Measurements from ENCODE around the gene IFT81. TPM values are rescaled to one million over a fixed set of nuclear protein-coding genes. Genes with fewer than 3 reads are reported as not detected.

Gene IFT81
- total RNA-seq, 1 experiment from 2014 or later: 32.9 TPM

- Histone ChIP-seq H3K27me3 (replicated peaks; ENCODE audit: insufficient read depth, low read depth, low read length, poor library complexity) (no peaks in the 10 kb centered on the region), H3K27ac (ENCODE audit: low read depth, low read length, poor library complexity, severe bottlenecking) (no peak overlapping the region), H3K4me1 (ENCODE audit: insufficient read depth, low read length, poor library complexity, severe bottlenecking) (no peaks in the 10 kb centered on the region), H3K4me3 (ENCODE audit: low read depth, low read length, poor library complexity, severe bottlenecking) (no peak overlapping the region), H3K36me3 (ENCODE audit: insufficient read depth, low read length, poor library complexity, severe bottlenecking) (no peaks in the 10 kb centered on the region), H3K9me3 (ENCODE audit: low read depth, low read length, poor library complexity, severe bottlenecking) (no peaks in the 10 kb centered on the region)
- CTCF ChIA-PET: no interaction called here
- no peak for DNase-seq (ENCODE audit: low spot score)
- TF ChIP-seq CTCF (conservative IDR thresholded peaks at IDR 0.05; ENCODE audit: low read depth, low read length) (no peak), EZH2 (IDR thresholded peaks at IDR 0.05; ENCODE audit: borderline replicate concordance, low read depth, low read length, poor library complexity, severe bottlenecking) (no peak)
- no TSS peak for BruUV-seq (replicated peaks)
- intact Hi-C loops (cut with micrococcal nuclease; ENCODE audit: unreplicated experiment): no loop called here
- POLR2A ChIA-PET (ENCODE audit: low non-redundant PET): no interaction called here
Observed at GRCh38 chr12:110088936-110089335, 35.2 kb upstream of the IFT81 start.

- Histone ChIP-seq H3K4me1 (ENCODE audit: insufficient read depth, low read length, poor library complexity, severe bottlenecking) (no peaks in the 10 kb centered on the region), H3K27ac (ENCODE audit: low read depth, low read length, poor library complexity, severe bottlenecking) (no peak overlapping the region), H3K4me3 (ENCODE audit: low read depth, low read length, poor library complexity, severe bottlenecking) (no peak overlapping the region), H3K9me3 (ENCODE audit: low read depth, low read length, poor library complexity, severe bottlenecking) (no peaks in the 10 kb centered on the region), H3K27me3 (replicated peaks; ENCODE audit: insufficient read depth, low read depth, low read length, poor library complexity) (no peaks in the 10 kb centered on the region), H3K36me3 (ENCODE audit: insufficient read depth, low read length, poor library complexity, severe bottlenecking) (no peaks in the 10 kb centered on the region)
- TF ChIP-seq EZH2 (IDR thresholded peaks at IDR 0.05; ENCODE audit: borderline replicate concordance, low read depth, low read length, poor library complexity, severe bottlenecking) (no peak), CTCF (conservative IDR thresholded peaks at IDR 0.05; ENCODE audit: low read depth, low read length) (no peak)
- DNase-seq (ENCODE audit: low spot score): no peak
- CTCF ChIA-PET: interaction anchor here (0.6 to 1.1 kb wide), 2 partner anchors 11 to 91 kb away, joined by 3 to 4 read pairs; no protein-coding TSS in a partner anchor
- POLR2A ChIA-PET (ENCODE audit: low non-redundant PET): no interaction called here
- intact Hi-C loops (cut with micrococcal nuclease; ENCODE audit: unreplicated experiment): no loop called here
- no TSS peak for BruUV-seq (replicated peaks)
Observed at GRCh38 chr12:110090266-110091135, 33.7 kb upstream of the IFT81 start.

- no peak for DNase-seq (ENCODE audit: low spot score)
- ChIA-PET CTCF (interaction anchor here (0.6 kb wide), 1 partner anchor 90 kb away, joined by 3 read pairs; no protein-coding TSS in a partner anchor), POLR2A (ENCODE audit: low non-redundant PET) (no interaction called here)
- Histone ChIP-seq H3K36me3 (ENCODE audit: insufficient read depth, low read length, poor library complexity, severe bottlenecking) (no peaks in the 10 kb centered on the region), H3K27me3 (replicated peaks; ENCODE audit: insufficient read depth, low read depth, low read length, poor library complexity) (no peaks in the 10 kb centered on the region), H3K4me1 (ENCODE audit: insufficient read depth, low read length, poor library complexity, severe bottlenecking) (no peaks in the 10 kb centered on the region), H3K9me3 (ENCODE audit: low read depth, low read length, poor library complexity, severe bottlenecking) (no peaks in the 10 kb centered on the region), H3K4me3 (ENCODE audit: low read depth, low read length, poor library complexity, severe bottlenecking) (no peak overlapping the region), H3K27ac (ENCODE audit: low read depth, low read length, poor library complexity, severe bottlenecking) (no peak overlapping the region)
- BruUV-seq (replicated peaks): no TSS peak
- TF ChIP-seq CTCF (conservative IDR thresholded peaks at IDR 0.05; ENCODE audit: low read depth, low read length) (no peak), EZH2 (IDR thresholded peaks at IDR 0.05; ENCODE audit: borderline replicate concordance, low read depth, low read length, poor library complexity, severe bottlenecking) (no peak)
- intact Hi-C loops (cut with micrococcal nuclease; ENCODE audit: unreplicated experiment): no loop called here
Observed at GRCh38 chr12:110091136-110091711, 32.9 kb upstream of the IFT81 start.
